Measurements from ENCODE around the gene GPR183.

The GPR183 gene

GRCh38 chr13:99339230-99339721 is 32.1 kb upstream of the GPR183 start:
- no peak for DNase-seq (ENCODE audit: low read depth)

GRCh38 chr13:99335603-99336002 is 28.4 kb upstream of the GPR183 start:
- no peak for DNase-seq (ENCODE audit: low read depth)

GRCh38 chr13:99335087-99335486 is 27.9 kb upstream of the GPR183 start:
- no peak for DNase-seq (ENCODE audit: low read depth)

- DNase-seq (ENCODE audit: low read depth), result no peak
These were observed 27.0 kb upstream of the GPR183 start for GRCh38 chr13:99334221-99334620.

- DNase-seq (ENCODE audit: low read depth), result no peak
These were observed 25.3 kb upstream of the GPR183 start for GRCh38 chr13:99332456-99332855.

GRCh38 chr13:99331881-99332293 is 24.7 kb upstream of the GPR183 start:
- no peak for DNase-seq (ENCODE audit: low read depth)

- DNase-seq (ENCODE audit: low read depth), result no peak
These were observed 23.7 kb upstream of the GPR183 start for GRCh38 chr13:99330942-99331341.

- DNase-seq (ENCODE audit: low read depth), result no peak
These were observed 22.3 kb upstream of the GPR183 start for GRCh38 chr13:99329477-99329876.

GRCh38 chr13:99327761-99328160 is 20.6 kb upstream of the GPR183 start:
- DNase-seq (ENCODE audit: low read depth), result no peak

GRCh38 chr13:99327126-99327525 is 19.9 kb upstream of the GPR183 start:
- DNase-seq (ENCODE audit: low read depth), result no peak

- no peak for DNase-seq (ENCODE audit: low read depth)
These were observed 18.8 kb upstream of the GPR183 start for GRCh38 chr13:99326012-99326411.

GRCh38 chr13:99323488-99323887 is 16.3 kb upstream of the GPR183 start:
- DNase-seq (ENCODE audit: low read depth), result no peak

GRCh38 chr13:99322297-99323103 is 15.3 kb upstream of the GPR183 start:
- peak; percentile 63 for DNase-seq (ENCODE audit: low read depth)

- DNase-seq (ENCODE audit: low read depth), result no peak
These were observed 14.5 kb upstream of the GPR183 start for GRCh38 chr13:99321709-99322108.

- DNase-seq (ENCODE audit: low read depth), result peak; percentile 88
These were observed 13.7 kb upstream of the GPR183 start for GRCh38 chr13:99320693-99321481.

GRCh38 chr13:99316657-99317256 is 9.6 kb upstream of the GPR183 start:
- DNase-seq (ENCODE audit: low read depth), result no peak

- DNase-seq (ENCODE audit: low read depth), result no peak
These were observed 9.0 kb upstream of the GPR183 start for GRCh38 chr13:99316224-99316623.

GRCh38 chr13:99315186-99315585 is 8.0 kb upstream of the GPR183 start:
- DNase-seq (ENCODE audit: low read depth), result no peak

GRCh38 chr13:99314640-99315176 is 7.5 kb upstream of the GPR183 start:
- no peak for DNase-seq (ENCODE audit: low read depth)

- no peak for DNase-seq (ENCODE audit: low read depth)
These were observed 6.7 kb upstream of the GPR183 start for GRCh38 chr13:99313941-99314340.

GRCh38 chr13:99313501-99313900 is 6.3 kb upstream of the GPR183 start:
- DNase-seq (ENCODE audit: low read depth), result peak; percentile 59

- DNase-seq (ENCODE audit: low read depth), result peak; percentile 100
These were observed 5.3 kb upstream of the GPR183 start for GRCh38 chr13:99312493-99312883.

Measured in fibroblast of gingiva (primary cell).